Right hindlimb (tissue), 1 donor: ENCODE data around the gene CTBP2.
"Not testable (repeated sequence)": the region's sequence is repeated elsewhere in the genome, so short reads cannot be mapped to it uniquely, and the experiment has no call there.

Experiments
- DNase-seq: peaks from one replicate; pipeline ENCODE4 v3.0.0-alpha.2; 2018

Gene CTBP2

DNA sequence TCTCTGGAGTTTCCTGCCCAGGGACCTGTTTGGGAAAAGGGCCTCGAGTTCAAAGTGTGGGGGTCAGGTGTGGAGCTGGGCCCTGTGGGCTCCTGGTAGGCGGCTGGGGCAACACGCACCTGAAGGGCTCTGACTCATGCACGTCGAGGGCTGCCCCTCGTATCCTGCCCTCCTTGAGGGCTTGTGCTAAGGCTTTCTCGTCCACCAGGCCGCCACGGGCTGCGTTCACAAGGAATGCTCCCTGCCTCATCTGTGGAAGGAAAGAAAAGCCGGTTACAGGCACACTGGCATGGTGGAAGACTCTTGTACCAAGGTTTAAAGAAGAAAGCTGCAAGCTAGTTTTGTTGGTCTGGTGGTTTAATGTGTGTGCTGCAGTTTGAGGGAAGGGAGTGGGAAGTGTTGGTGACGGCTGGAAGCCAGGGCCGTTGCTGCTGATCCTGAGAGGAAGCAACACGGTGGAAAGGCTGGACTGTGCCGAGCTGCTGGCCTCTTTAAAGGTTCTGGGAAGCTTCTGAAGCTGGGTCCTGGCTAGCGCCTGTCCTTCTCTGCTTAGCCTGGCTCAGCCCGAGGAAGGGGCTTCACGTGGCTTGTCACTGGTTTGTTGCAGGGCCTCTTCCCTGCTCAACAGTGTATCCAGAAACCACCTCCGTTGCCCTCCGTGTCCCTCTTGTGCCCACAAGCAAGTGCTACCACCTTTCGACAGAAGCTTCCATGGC, 166.5 kb downstream of the CTBP2 start:
- DNase-seq, result no peak

- no peak for DNase-seq
Observed at GRCh38 chr10:124993345-124993708, 167.0 kb downstream of the CTBP2 start.

GRCh38 chr10:124992462-124993344, 167.7 kb downstream of the CTBP2 start:
- DNase-seq, result peak; percentile 71

- no peak for DNase-seq
Observed at GRCh38 chr10:124991835-124992234, 168.5 kb downstream of the CTBP2 start.

GRCh38 chr10:124990671-124991625, 169.4 kb downstream of the CTBP2 start:
- DNase-seq, result no peak

DNA sequence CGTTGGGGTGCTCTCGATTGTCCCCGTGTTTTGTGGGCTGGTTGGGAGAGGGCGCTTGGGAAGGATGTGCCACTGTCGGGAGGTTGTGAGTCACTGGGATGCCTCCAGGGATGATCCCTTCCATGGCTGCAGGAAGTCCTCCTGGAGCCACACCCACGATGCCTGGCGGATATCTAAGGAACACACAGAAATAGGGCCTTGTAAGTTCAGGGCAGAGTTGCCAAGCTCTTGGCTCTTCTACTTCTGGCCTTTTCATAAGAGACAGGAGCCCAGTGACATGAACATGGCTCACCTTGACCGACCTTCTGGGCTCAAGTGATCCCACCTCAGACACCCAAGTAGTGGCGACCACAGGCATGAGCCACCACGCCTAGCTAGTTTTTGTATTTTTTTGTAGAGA, 170.8 kb downstream of the CTBP2 start:
- no peak for DNase-seq

GRCh38 chr10:124988753-124989152, 171.6 kb downstream of the CTBP2 start:
- DNase-seq, result not testable (repeated sequence)

- DNase-seq, result no peak
Observed at GRCh38 chr10:124987788-124988187, 172.6 kb downstream of the CTBP2 start.

DNA sequence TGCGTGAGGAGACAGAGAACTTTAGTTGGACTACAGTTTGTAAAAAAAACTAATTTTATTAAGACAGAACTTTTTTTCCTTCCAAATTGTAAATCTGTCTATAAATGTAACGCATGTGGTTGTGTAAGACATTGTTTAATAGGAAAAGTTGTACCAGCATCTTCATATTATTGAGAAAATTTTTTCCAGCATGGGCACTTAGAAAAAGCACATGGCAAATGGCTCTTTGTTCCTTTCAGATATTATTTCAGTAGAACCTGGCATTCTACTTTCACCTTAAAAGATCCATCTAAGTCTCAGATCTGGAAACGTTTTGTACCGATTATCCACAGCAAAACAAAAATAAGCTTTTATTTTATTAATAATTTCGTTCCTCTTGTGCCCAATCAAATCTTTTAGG, 175.2 kb downstream of the CTBP2 start:
- DNase-seq, result no peak

DNA sequence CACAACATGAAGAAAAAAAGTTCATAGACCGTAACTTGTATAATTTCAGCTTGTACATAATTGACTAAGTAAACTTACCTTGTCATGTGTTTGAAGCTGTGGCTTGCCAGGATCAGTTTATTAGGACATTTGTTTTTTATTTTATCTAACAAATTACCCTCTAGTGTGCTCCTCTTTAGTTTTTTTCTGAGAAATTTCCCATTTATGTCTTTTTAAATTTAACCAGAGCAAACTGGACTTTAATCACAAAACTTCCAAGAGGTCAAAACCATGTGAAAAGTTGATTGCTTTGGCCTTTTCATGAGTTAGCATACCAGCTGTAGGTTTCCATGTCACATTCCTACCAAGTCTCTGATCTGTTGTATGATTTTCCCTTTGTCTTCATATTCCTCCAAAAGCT, 176.0 kb downstream of the CTBP2 start:
- no peak for DNase-seq

DNA sequence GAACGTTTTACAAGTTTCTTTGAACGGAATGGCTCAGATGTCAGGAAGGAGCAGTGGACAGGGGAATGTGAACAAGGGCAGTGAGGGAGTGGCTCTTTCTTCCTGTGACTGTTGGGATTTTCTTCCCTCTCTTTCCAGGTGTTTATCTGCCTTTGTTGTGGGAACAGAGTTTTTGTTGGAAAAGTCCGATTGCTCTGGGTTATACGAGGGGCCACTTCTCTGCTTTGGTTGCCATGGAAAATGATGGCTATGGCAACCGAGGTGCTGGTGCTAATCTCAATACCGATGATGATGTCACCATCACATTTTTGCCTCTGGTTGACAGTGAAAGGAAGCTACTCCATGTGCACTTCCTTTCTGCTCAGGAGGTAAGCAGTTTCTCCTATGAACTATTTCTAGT, 177.0 kb downstream of the CTBP2 start:
- DNase-seq, result no peak

DNA sequence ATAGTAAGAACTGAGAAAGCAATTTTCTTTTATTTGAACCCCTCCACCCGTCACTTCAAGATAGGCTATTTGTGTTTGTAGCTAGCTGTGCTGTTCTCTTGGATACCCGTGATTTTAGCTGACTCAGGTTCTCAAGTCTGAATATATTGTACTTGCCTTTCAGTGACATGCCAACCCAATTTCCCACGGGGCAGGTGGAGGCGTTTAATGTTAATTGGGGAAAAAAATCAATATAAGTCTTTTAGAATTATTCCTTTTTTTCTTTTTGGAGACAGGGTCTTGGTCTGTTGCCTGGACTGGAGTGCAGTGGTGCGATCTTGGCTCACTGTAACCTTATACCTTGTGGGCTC, 182.0 kb downstream of the CTBP2 start:
- no peak for DNase-seq

- DNase-seq, result no peak
Observed at GRCh38 chr10:124977648-124978375, 182.6 kb downstream of the CTBP2 start.

DNA sequence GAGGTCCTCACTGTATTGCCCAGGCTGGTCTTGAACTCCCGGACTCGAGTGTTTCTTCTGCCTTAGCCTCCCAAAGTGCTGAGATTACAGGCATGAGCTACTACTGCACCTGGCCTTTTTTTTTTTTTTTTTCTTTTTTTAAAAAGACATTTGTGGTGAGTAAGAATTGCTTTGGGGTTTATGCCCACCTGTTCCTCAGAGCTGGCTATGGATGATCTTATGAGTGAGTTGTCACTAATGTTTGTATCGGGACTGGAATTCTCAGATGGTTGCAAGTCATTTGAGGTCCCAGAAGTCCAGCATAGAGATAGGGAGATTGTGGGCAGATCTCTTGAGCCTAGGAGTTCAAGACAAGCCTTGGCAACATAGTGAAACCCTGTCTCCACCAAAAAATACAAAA, 183.2 kb downstream of the CTBP2 start:
- DNase-seq, result no peak

DNA sequence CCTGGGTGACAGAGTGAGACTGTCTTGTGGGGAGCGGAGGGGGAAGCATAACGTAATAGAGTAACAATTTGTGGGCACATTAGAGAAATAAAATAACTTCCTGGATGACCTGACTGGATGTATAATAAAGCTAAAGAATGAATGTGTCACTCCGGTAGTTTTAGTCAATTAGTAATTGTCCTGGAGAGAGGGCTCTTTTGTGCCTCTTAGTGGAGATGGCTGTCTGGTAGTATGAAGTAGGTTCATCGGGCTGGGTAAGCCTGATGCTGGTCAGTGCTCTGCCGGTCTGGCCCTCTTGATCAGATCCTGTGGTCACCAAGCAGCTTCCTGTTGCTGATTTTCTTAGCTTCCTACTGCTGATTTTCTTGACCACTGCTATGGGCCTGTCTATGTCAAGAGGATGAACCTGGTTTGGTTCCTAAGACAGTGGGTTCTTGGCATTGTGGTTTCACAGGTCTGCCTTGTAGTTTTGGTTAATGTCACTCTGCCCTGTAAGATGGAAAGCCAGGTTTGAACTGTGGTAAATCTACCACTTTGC, 184.3 kb downstream of the CTBP2 start:
- DNase-seq, result no peak

DNA sequence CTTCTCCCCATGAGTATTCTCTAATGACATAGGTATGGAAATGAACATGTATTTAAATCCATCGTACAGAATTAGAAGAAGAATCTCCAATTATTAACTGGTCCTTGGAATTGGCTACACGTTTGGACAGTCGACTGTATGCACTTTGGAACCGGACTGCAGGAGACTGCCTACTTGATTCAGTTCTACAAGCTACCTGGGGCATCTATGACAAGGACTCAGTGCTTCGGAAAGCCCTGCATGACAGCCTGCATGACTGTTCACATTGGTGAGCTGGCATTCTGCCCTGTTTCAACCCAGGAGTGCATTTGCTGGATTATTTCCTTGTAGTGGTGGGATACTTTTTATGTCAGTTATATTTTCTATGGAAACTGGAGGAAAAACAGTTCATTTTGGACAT, 186.2 kb downstream of the CTBP2 start:
- no peak for DNase-seq

DNA sequence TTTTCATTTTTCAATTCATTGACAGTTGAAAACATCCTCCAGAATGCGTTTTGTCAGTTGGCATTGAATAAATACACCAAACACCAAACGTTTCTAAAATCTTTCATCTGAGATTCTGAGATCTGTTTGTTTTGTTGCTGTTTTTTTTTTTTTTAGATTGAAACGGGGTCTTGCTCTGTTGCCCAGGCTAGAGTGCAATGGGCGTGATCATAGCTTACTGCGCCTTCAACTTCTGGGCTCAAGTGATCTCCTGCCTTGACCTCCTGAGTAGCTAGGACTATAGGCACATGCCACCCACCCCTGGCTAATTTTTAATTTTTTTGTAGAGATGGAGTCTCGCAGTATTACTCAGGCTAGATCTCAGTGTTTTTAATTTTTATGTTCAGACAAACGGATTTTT, 187.7 kb downstream of the CTBP2 start:
- DNase-seq, result no peak

- no peak for DNase-seq
Observed at GRCh38 chr10:124971276-124971675, 189.1 kb downstream of the CTBP2 start.

DNA sequence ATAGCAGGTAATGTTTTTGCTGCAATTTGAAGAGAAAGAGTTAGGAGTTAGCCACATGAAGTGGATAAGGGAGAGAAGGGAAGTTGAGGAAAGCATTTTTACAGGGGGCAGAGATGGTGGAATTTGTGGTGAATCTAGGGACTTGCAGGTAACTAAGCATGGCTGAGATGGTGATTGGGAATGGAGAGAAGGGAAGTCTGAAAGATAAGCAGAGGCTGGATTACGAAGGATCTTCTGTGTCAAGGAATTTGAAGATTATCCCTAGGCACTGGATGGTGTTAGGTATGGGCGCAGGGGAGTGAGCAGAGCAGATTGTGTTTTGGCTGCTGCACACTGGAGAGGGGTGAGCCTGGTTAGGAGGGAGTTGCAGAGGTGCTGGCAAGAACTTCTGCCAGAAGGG, 193.1 kb downstream of the CTBP2 start:
- DNase-seq, result no peak

- DNase-seq, result no peak
Observed at GRCh38 chr10:124966008-124966407, 194.4 kb downstream of the CTBP2 start.

- no peak for DNase-seq
Observed at GRCh38 chr10:124963866-124964720, 196.3 kb downstream of the CTBP2 start.
